Smooth muscle cell (in vitro differentiated cells): ENCODE results near the gene ATF7. TPM values are rescaled to one million over a fixed set of nuclear protein-coding genes. Genes with fewer than 3 reads are reported as not detected.
A peak's percentile ranks its signal among the peaks of the same experiment; 100 is the strongest.

Experiments
- DNase-seq: peaks from one replicate; lab custom pipeline; 2025; ENCODE audit not compliant: unreplicated experiment; lab: John Stamatoyannopoulos, UW
- H2AFZ ChIP-seq: fragments of 200-600 bp; sonication (generic); 2 replicates; pipeline ENCODE4 v1.6.0; 2016; ENCODE audit warnings: antibody characterized with exemption, low read depth, mild to moderate bottlenecking
- H3F3A ChIP-seq: fragments of 200-600 bp; sonication (generic); 2 replicates; pipeline ENCODE4 v1.6.0; 2017; ENCODE audit warnings: antibody characterized with exemption, low read depth
- H3K27ac ChIP-seq: fragments of 200-600 bp; sonication (generic); 2 replicates; pipeline ENCODE4 v1.5.1; 2016; ENCODE audit warnings: low read depth, mild to moderate bottlenecking
- H3K27me3 ChIP-seq: fragments of 200-600 bp; sonication (generic); 2 replicates; pipeline ENCODE4 v1.6.1; 2016; ENCODE audit warnings: low read depth, mild to moderate bottlenecking
- H3K36me3 ChIP-seq: fragments of 200-600 bp; sonication (generic); 2 replicates; pipeline ENCODE4 v1.5.1; 2016; ENCODE audit warnings: low read depth
- H3K4me1 ChIP-seq: fragments of 200-600 bp; sonication (generic); 2 replicates; pipeline ENCODE4 v1.5.1; 2016; ENCODE audit warnings: low read depth
- H3K4me2 ChIP-seq: fragments of 200-600 bp; sonication (generic); 2 replicates; pipeline ENCODE4 v1.6.0; 2016; ENCODE audit warnings: mild to moderate bottlenecking
- H3K4me3 ChIP-seq: fragments of 200-600 bp; sonication (generic); 2 replicates; pipeline ENCODE4 v1.5.1; 2016; ENCODE audit warnings: mild to moderate bottlenecking
- H3K79me2 ChIP-seq: fragments of 200-600 bp; sonication (generic); 2 replicates; pipeline ENCODE4 v1.6.0; 2016; ENCODE audit warnings: low read depth, mild to moderate bottlenecking
- H3K9ac ChIP-seq: fragments of 200-600 bp; sonication (generic); 2 replicates; pipeline ENCODE4 v1.6.0; 2016; ENCODE audit warnings: low read depth
- H3K9me3 ChIP-seq: fragments of 200-600 bp; sonication (generic); replicated peaks from 2 replicates; pipeline ENCODE4 v1.5.1; 2016; ENCODE audit warnings: low read depth
- H4K20me1 ChIP-seq: fragments of 200-600 bp; sonication (generic); 2 replicates; pipeline ENCODE4 v1.6.0; 2016; ENCODE audit warnings: low read depth
- WGBS: methylation state at CpG from one replicate; pipeline ENCODE4 v1.1.7; 2016; ENCODE audit warnings: low lambda C conversion rate; 5-methylcytosine and 5-hydroxymethylcytosine counted together
- polyA plus RNA-seq: library from polyadenylated mRNA; unstranded; fragments of >200 nt; fragmentation: Nextera tagmentation; extraction: Ambion mirVana; gene quantifications from 2 replicates; pipeline ENCODE4 v1.2.1, GENCODE V29; 2016
- total RNA-seq: library from RNA; depleted of rRNA; stranded (reverse); fragments of >200 nt; gene quantifications from 2 replicates; pipeline ENCODE4 v1.2.3, GENCODE V29; 2014
- TF ChIP-seq, protein P1 (sequence below): fragments of 200-600 bp; sonication (generic); IDR thresholded peaks from 2 replicates; pipeline ENCODE4 v1.5.1; 2017; ENCODE audit warnings: borderline replicate concordance, mild to moderate bottlenecking, antibody characterized with exemption; ENCODE audit not compliant: insufficient read depth, poor library complexity, severe bottlenecking

Gene ATF7
- total and polyA plus RNA-seq, 2 experiments from 2014 or later: 15.2 to 28.5 TPM

DNA sequence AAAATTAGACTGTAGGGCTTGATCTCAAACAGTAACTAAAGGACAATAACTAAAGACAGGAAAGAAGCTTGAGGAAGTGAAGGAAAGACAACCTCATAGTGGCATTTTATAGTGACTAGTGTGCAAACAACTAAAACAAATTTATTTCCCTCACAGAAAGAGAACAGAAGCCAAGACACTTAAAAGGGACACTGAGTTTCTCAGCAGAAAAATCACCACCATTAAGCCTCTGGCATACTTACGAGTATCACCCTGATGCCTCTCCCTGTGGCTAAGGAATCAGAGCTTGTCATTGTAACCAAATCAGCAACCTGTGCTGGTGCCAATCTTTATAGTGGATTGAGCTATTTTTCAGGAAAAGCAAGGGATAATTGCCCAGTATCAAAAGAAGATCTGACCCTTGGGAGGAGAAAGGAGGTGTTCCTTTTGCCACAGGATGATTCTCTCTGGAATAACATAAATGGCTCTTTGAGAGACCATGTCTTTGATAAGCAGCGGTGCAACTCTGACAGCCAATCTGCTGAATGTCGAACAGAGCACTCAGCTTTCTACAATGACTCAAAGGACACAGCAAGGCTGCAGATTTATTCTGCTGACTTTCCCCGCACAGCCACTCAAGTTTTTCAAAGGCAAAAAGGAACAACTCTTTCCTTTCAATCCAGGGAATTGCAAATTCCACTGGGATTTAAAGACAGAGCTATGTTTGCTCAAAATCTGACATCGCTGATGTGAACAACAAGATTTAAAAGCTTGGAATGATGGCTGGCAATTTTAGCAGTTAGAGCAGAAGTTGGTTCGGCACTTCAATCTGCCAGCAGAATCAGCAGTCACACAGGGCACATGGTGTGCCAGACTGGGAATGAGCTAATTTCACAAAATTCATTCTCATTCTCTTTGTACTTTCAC lies 34.6 kb downstream of the ATF7 start:
- Histone ChIP-seq H3K36me3 (no peaks in the 10 kb centered on the region), H3K27me3 (no peaks in the 10 kb centered on the region), H3K4me1 (peaks cover 11% of the 10 kb centered on the region), H3K27ac (peak overlapping the region; percentile 2), H4K20me1 (peaks cover 97% of the 10 kb centered on the region), H3K4me2 (peak overlapping the region; percentile 52), H3K9me3 (no peaks in the 10 kb centered on the region), H3K9ac (no peak overlapping the region), H3F3A (peaks cover 18% of the 10 kb centered on the region), H3K79me2 (peaks cover 63% of the 10 kb centered on the region), H2AFZ (no peak overlapping the region), H3K4me3 (no peak overlapping the region)
- 46% methylated on average over 6 of the region's 6 CpGs for WGBS
- TF ChIP-seq, protein P1, sequence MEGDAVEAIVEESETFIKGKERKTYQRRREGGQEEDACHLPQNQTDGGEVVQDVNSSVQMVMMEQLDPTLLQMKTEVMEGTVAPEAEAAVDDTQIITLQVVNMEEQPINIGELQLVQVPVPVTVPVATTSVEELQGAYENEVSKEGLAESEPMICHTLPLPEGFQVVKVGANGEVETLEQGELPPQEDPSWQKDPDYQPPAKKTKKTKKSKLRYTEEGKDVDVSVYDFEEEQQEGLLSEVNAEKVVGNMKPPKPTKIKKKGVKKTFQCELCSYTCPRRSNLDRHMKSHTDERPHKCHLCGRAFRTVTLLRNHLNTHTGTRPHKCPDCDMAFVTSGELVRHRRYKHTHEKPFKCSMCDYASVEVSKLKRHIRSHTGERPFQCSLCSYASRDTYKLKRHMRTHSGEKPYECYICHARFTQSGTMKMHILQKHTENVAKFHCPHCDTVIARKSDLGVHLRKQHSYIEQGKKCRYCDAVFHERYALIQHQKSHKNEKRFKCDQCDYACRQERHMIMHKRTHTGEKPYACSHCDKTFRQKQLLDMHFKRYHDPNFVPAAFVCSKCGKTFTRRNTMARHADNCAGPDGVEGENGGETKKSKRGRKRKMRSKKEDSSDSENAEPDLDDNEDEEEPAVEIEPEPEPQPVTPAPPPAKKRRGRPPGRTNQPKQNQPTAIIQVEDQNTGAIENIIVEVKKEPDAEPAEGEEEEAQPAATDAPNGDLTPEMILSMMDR: no peak
- no peak for DNase-seq

DNA sequence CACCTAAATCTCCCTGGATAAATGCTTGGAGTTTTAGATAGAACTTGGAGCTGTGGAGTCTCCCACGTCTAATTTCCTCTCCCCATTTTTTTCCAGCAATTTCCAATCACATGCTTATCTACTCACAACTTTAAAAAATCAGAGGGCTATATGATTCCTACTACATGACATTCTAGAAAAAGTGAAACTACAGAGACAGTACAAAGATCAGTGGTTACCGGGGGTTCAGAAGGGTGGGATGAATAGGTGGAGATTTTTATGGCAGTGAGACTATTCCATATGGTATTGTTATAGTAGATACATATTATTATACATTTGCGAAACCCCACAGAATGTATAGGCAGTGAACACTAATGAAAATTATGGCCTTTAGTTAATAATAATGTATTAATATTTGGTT lies 35.5 kb downstream of the ATF7 start:
- no peak overlapping the region for H3K9ac ChIP-seq
- H3K9me3 ChIP-seq: no peaks in the 10 kb centered on the region
- peaks cover 11% of the 10 kb centered on the region for H3K4me1 ChIP-seq
- H3K27ac ChIP-seq: no peak overlapping the region
- no peak overlapping the region for H2AFZ ChIP-seq
- H3K27me3 ChIP-seq: no peaks in the 10 kb centered on the region
- no peak overlapping the region for H3K4me2 ChIP-seq
- DNase-seq: no peak
- 96% methylated on average over 3 of the region's 3 CpGs for WGBS
- H3K4me3 ChIP-seq: no peak overlapping the region
- H3K79me2 ChIP-seq: peaks cover 64% of the 10 kb centered on the region
- peaks cover 97% of the 10 kb centered on the region for H4K20me1 ChIP-seq
- no peaks in the 10 kb centered on the region for H3K36me3 ChIP-seq
- TF ChIP-seq, protein P1: no peak
- H3F3A ChIP-seq: peaks cover 18% of the 10 kb centered on the region

DNA sequence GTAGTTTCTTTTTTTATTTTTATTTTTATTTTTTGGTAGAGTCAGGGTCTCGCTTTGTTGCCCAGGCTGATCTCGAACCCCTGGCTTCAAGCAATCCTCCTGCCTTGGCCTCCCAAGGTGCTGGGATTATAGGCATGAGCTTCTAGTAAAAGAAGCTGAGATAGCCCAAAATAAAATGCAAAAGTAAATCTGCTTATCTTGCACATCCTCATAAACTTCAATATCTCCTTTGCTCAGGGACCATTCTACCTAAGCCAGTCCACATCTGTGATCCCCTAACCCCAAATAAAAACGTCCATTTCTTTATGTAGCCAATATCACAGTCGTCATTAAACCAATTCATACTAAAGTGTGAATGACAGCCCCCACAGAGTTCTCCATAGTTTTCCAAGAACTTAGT lies 36.3 kb downstream of the ATF7 start:
- Histone ChIP-seq H3K79me2 (peaks cover 58% of the 10 kb centered on the region), H3K9me3 (no peaks in the 10 kb centered on the region), H3K9ac (no peak overlapping the region), H3K4me2 (no peak overlapping the region), H3K27me3 (no peaks in the 10 kb centered on the region), H3F3A (peaks cover 18% of the 10 kb centered on the region), H3K36me3 (no peaks in the 10 kb centered on the region), H2AFZ (no peak overlapping the region), H3K4me3 (no peak overlapping the region), H4K20me1 (peaks cover 95% of the 10 kb centered on the region), H3K27ac (no peak overlapping the region), H3K4me1 (peaks cover 11% of the 10 kb centered on the region)
- no peak for DNase-seq
- TF ChIP-seq, protein P1: no peak
- WGBS: 87% methylated on average over 4 of the region's 4 CpGs
